AG04449 (cell line): Measurements from ENCODE around the gene ZSCAN10.
"Not testable (repeated sequence)": the region's sequence is repeated elsewhere in the genome, so short reads cannot be mapped to it uniquely, and the experiment has no call there.

Source experiments
- CTCF ChIA-PET: fragments of 350-600 bp; formaldehyde crosslinking; extraction: SDS; loops from one replicate; lab custom pipeline; 2021; ENCODE audit warnings: antibody characterized with exemption; lab: Yijun Ruan, JAX
- POLR2A ChIA-PET: fragments of 400-600, 350-600 bp; formaldehyde crosslinking; extraction: SDS; loops from one replicate; lab custom pipeline; 2020; ENCODE audit warnings: antibody characterized with exemption, inconsistent platforms; lab: Yijun Ruan, JAX
- DNase-seq: peaks from one replicate; pipeline ENCODE4 v3.0.0-alpha.2; 2010; ENCODE audit warnings: low read depth, low spot score
- H3K4me3 ChIP-seq: 2 replicates; pipeline ENCODE4 v1.5.1; 2011; ENCODE audit warnings: low read depth, mild to moderate bottlenecking, control low read depth, low read length
- TF ChIP-seq, protein P1 (sequence below): IDR thresholded peaks from one replicate; pipeline ENCODE4 v1.5.1; 2011; ENCODE audit warnings: mild to moderate bottlenecking, moderate library complexity, low read length, control low read depth, inconsistent platforms; ENCODE audit not compliant: insufficient read depth; ENCODE audit errors: missing control alignments

ZSCAN10 gene

DNA sequence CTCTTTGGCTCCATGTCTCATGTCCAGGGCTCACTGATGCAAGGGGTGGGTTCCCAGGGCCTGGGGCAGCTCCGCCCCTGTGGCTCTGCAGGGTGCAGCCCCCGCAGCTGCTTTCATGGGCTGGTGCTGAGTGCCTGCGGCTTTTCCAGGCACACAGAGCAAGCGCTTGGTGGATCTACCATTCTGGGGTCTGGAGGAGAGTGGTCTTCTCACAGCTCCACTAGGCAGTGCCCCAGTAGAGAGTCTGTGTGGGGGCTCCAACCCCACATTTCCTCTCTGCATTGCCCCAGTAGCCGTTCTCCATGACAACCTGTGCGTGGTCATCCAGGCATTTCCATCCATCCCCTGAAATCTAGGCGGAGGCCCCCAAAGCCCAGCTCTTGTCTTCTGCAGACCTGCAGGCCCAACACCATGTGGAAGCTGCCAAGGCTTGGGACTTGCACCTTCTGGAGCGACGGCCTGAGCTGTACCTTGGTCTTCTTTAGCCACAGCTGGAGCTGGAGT, 28.4 kb downstream of the ZSCAN10 start:
- no peak overlapping the region for H3K4me3 ChIP-seq
- TF ChIP-seq, protein P1, sequence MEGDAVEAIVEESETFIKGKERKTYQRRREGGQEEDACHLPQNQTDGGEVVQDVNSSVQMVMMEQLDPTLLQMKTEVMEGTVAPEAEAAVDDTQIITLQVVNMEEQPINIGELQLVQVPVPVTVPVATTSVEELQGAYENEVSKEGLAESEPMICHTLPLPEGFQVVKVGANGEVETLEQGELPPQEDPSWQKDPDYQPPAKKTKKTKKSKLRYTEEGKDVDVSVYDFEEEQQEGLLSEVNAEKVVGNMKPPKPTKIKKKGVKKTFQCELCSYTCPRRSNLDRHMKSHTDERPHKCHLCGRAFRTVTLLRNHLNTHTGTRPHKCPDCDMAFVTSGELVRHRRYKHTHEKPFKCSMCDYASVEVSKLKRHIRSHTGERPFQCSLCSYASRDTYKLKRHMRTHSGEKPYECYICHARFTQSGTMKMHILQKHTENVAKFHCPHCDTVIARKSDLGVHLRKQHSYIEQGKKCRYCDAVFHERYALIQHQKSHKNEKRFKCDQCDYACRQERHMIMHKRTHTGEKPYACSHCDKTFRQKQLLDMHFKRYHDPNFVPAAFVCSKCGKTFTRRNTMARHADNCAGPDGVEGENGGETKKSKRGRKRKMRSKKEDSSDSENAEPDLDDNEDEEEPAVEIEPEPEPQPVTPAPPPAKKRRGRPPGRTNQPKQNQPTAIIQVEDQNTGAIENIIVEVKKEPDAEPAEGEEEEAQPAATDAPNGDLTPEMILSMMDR = no peak
- ChIA-PET POLR2A (no interaction called here), CTCF (interaction anchor here (3.4 kb wide), 1 partner anchor 11 kb away, joined by 21 read pairs; no protein-coding TSS in a partner anchor)
- no peak for DNase-seq

DNA sequence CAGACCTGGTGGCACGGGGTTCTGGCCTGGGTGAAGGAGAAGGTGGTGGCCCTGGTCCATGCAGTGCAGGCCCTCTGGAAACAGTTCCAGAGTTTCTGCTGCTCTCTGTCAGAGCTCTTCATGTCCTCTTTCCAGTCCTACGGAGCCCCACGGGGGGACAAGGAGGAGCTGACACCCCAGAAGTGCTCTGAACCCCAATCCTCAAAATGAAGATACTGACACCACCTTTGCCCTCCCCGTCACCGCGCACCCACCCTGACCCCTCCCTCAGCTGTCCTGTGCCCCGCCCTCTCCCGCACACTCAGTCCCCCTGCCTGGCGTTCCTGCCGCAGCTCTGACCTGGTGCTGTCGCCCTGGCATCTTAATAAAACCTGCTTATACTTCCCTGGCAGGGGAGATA, 29.9 kb downstream of the ZSCAN10 start:
- H3K4me3 ChIP-seq, POLR2A ChIA-PET, DNase-seq: not testable (repeated sequence)
- CTCF ChIA-PET = interaction anchor here (3.4 kb wide), 1 partner anchor 10 kb away, joined by 21 read pairs; no protein-coding TSS in a partner anchor

DNA sequence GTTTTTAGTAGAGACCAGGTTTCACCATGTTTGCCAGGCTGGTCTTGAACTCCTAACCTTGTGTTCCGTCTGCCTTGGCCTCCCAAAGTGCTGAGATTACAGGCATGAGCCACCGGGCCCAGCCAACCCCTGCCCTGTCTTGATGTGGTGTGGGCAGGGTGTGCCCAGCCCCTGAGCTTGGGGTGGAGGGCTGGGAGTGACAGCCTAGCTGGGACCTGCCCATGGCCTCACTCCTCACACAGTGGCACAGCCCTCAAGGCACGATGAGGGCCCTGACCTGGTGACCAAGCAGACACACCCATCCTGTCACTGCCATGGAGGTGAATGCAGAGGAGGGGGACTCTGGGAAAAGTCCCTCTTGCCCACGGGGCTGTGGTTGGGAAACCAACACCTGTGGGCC, 30.6 kb downstream of the ZSCAN10 start:
- CTCF ChIA-PET = interaction anchor here (3.4 kb wide), 1 partner anchor 9 kb away, joined by 21 read pairs; no protein-coding TSS in a partner anchor
- H3K4me3 ChIP-seq = no peak overlapping the region
- TF ChIP-seq, protein P1 = no peak
- DNase-seq = no peak
- POLR2A ChIA-PET = no interaction called here

DNA sequence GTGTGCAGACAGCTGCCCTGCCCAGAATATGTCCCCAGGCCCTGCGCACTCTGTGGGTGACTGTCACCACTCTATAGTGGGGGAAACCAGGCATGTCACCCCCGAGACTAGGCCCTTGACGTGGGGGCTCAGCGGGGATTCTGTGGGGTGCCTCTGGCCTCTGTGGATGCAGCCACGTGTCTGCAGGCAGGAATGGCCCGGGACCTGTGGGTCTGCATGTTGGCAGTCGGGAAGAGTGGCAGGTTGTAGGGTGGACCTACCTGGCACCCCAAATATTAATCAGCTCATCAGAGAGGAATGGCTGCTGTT, 32.7 kb downstream of the ZSCAN10 start:
- POLR2A ChIA-PET = no interaction called here

DNA sequence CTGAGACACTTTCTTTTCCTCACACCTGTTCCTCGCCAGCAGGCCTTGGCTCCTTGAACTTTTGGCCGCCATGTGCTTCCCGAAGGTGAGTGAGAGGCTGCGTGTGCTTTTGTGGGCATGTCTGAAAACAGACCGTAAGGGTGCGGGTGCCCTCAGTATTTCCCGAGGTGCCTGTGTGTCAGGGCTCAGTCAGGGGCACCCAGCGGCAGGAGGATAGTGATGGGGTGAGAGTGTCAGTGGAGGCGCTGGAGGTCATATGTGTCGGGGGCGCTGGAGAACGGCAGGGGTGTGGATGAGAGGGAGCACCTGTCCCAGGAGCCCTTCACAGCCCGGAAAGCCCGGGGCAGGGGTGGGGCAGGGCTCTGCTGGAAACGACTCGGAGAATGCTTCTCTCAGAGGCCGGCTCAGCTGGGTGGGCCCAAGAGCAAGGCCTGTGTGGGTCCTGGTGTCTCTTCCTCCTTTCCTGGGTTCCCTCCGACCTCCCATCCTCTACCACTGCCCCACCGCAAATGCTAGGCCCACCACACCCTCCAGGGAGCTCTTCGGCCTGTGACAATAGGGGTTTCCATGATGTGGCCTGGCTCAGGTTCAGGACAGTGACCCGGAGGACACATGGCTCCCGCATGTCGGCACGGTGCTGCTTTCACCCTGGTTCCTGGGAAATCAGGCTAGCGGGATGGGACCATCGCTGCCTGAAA, 33.2 kb downstream of the ZSCAN10 start:
- TF ChIP-seq, protein P1 = no peak
- no peak for DNase-seq
- ChIA-PET POLR2A (no interaction called here), CTCF (interaction anchor here (0.7 to 4.6 kb wide), 3 partner anchors 11 to 63 kb away, joined by 3 to 26 read pairs (median 4); no protein-coding TSS in a partner anchor)
- peak overlapping the region; percentile 25 for H3K4me3 ChIP-seq

More for the DNA sequence above, 32.7 kb downstream of the ZSCAN10 start:
- H3K4me3 ChIP-seq = no peak overlapping the region
- TF ChIP-seq, protein P1 = no peak
- CTCF ChIA-PET = interaction anchor here (1.4 kb wide), 1 partner anchor 11 kb away, joined by 4 read pairs; no protein-coding TSS in a partner anchor
- DNase-seq = no peak

DNA sequence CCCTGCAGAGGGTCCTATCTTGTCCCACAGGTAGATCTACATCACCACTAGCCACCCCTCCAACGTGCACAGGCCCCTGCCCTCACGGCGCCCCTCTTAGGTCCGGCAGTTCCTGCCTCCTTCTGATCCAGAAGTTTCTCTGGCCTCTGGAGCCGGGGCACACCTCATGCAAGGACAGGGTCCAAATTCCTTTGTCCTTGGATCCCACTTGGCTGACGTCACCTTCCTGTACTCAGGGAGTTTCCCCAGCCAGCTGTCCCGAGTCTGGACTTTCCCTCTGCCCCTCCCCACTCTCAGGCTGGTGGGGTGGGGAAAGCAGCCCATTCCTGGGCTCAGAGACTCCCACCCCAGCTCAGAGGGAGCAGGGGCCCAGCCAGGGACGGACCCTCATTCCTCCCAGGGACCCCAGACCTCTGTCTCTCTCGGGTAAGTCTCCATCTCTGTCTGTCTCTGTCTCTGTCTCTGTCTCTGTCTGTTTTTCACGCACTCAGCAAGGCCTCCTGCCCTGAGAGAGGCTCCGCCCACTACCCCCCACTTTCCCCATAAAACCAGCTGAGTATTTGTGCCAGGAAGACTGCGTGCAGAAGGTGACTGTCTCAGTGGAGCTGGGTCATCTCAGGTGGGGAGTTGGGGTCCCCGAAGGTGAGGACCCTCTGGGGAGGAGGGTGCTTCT, 33.9 kb downstream of the ZSCAN10 start, which contains the start of gene IL32:
Gene IL32 (plus strand): TSS at position 572 of the 673 bp plus-strand sequence. CDS start 172 bp downstream, outside the sequence.
- peak; percentile 36 for DNase-seq
- H3K4me3 ChIP-seq = peak within 1 kb of the TSS; percentile 25
- POLR2A ChIA-PET = no interaction called here
- TF ChIP-seq, protein P1 = no peak
- CTCF ChIA-PET = interaction anchor here (0.7 to 4.6 kb wide), 6 partner anchors 12 to 67 kb away, joined by 3 to 26 read pairs (median 4); no protein-coding TSS in a partner anchor
